Suprapubic skin (tissue), 4 donors: Measurements from ENCODE around the gene GSG1. TPM values are rescaled to one million over a fixed set of nuclear protein-coding genes. Genes with fewer than 3 reads are reported as not detected.

ENCODE experiments used
- DNase-seq, 2 donors: peaks; one replicate each; pipeline ENCODE4 v3.0.0-alpha.2; 2019; ENCODE audit warnings: low spot score in 2 of 2
- H3K27ac ChIP-seq: fragments of 200-600 bp; sonication (generic); one replicate; pipeline ENCODE4 v1.5.1; 2019
- H3K27me3 ChIP-seq: fragments of 200-600 bp; sonication (generic); one replicate; pipeline ENCODE4 v1.5.1; 2019
- H3K36me3 ChIP-seq: fragments of 200-600 bp; sonication (generic); one replicate; pipeline ENCODE4 v1.5.1; 2019
- H3K4me1 ChIP-seq: fragments of 200-600 bp; sonication (generic); one replicate; pipeline ENCODE4 v1.5.1; 2019
- H3K4me3 ChIP-seq: fragments of 200-600 bp; sonication (generic); one replicate; pipeline ENCODE4 v1.5.1; 2019; ENCODE audit warnings: mild to moderate bottlenecking
- H3K9me3 ChIP-seq: fragments of 200-600 bp; sonication (generic); one replicate; pipeline ENCODE4 v1.5.1; 2019
- CTCF ChIP-seq, 2 donors: fragments of 200-600 bp in 1 of 2; fragments of 450-650 bp in 1 of 2; sonication (generic) in 1 of 2; IDR thresholded peaks; one replicate each; pipeline ENCODE4 v1.5.1; 2016 to 2019; ENCODE audit warnings: antibody characterized with exemption in 2 of 2, mild to moderate bottlenecking in 1 of 2, moderate library complexity in 1 of 2
- EP300 ChIP-seq: sonication (generic); formaldehyde crosslinking; IDR thresholded peaks from one replicate; pipeline ENCODE4 v1.6.1; 2017; ENCODE audit warnings: antibody characterized with exemption
- POLR2A ChIP-seq, 2 donors: fragments of 450-650 bp; IDR thresholded peaks; one replicate each; pipeline ENCODE4 v1.6.1; 2017; ENCODE audit warnings: antibody characterized with exemption in 2 of 2, mild to moderate bottlenecking in 2 of 2, moderate library complexity in 2 of 2
- POLR2AphosphoS5 ChIP-seq, 3 donors: sonication (generic); formaldehyde crosslinking; IDR thresholded peaks; one replicate each; pipeline ENCODE4 v1.6.1; 2017; ENCODE audit warnings: antibody characterized with exemption in 3 of 3
- WGBS: methylation state at CpG from one replicate; pipeline ENCODE4 v1.1.5; 2018; 5-methylcytosine and 5-hydroxymethylcytosine counted together
- total RNA-seq, 4 donors: library from RNA; depleted of rRNA; stranded (reverse); fragments of >200 nt; gene quantifications; one replicate each; pipeline ENCODE4 v1.1.0, GENCODE V29; 2016

The GSG1 gene
- total RNA-seq, 4 donors from 2014 or later, result not detected

- no peaks in the 10 kb centered on the region for H3K27me3 ChIP-seq
- H3K4me3 ChIP-seq, result peak overlapping the region; percentile 18
- DNase-seq, result no peak
- 28% methylated on average over 9 of the region's 9 CpGs for WGBS
- no peaks in the 10 kb centered on the region for H3K9me3 ChIP-seq
- H3K4me1 ChIP-seq, result peaks cover 66% of the 10 kb centered on the region
- H3K36me3 ChIP-seq, result no peaks in the 10 kb centered on the region
- no peak for TF ChIP-seq POLR2A (IDR thresholded peaks at IDR 0.05)
- H3K27ac ChIP-seq, result peak overlapping the region; percentile 95
Observed at GRCh38 chr12:13097491-13098011, 5.9 kb downstream of the GSG1 start.

GRCh38 chr12:13095266-13095995 lies 8.0 kb downstream of the GSG1 start:
- no peak overlapping the region for H3K4me3 ChIP-seq
- no peak for DNase-seq
- WGBS, result 86% methylated on average over 8 of the region's 8 CpGs
- no peaks in the 10 kb centered on the region for H3K9me3 ChIP-seq
- H3K4me1 ChIP-seq, result peaks cover 48% of the 10 kb centered on the region
- no peak for TF ChIP-seq POLR2A (IDR thresholded peaks at IDR 0.05)
- TF ChIP-seq CTCF (IDR thresholded peaks at IDR 0.05), result no peak
- H3K27ac ChIP-seq, result no peak overlapping the region
- no peaks in the 10 kb centered on the region for H3K36me3 ChIP-seq
- H3K27me3 ChIP-seq, result no peaks in the 10 kb centered on the region

- H3K27ac ChIP-seq, result no peak overlapping the region
- H3K36me3 ChIP-seq, result no peaks in the 10 kb centered on the region
- no peak for TF ChIP-seq CTCF (IDR thresholded peaks at IDR 0.05)
- no peak for TF ChIP-seq EP300
- no peak for TF ChIP-seq POLR2AphosphoS5 (IDR thresholded peaks at IDR 0.05)
- no peak for TF ChIP-seq POLR2A (IDR thresholded peaks at IDR 0.05)
Observed at GRCh38 chr12:13094367-13094766, 9.1 kb downstream of the GSG1 start.

GRCh38 chr12:13093848-13094220 lies 9.6 kb downstream of the GSG1 start:
- WGBS, result 28% methylated on average over 2 of the region's 2 CpGs
- no peak for DNase-seq
- H3K4me1 ChIP-seq, result peaks cover 32% of the 10 kb centered on the region
- no peak overlapping the region for H3K27ac ChIP-seq
- no peak overlapping the region for H3K4me3 ChIP-seq
- no peaks in the 10 kb centered on the region for H3K9me3 ChIP-seq
- TF ChIP-seq POLR2A (IDR thresholded peaks at IDR 0.05), result no peak
- TF ChIP-seq POLR2AphosphoS5 (IDR thresholded peaks at IDR 0.05), result no peak
- TF ChIP-seq CTCF (IDR thresholded peaks at IDR 0.05), result no peak
- no peak for TF ChIP-seq EP300
- no peaks in the 10 kb centered on the region for H3K36me3 ChIP-seq
- no peaks in the 10 kb centered on the region for H3K27me3 ChIP-seq

More at GRCh38 chr12:13094367-13094766, 9.1 kb downstream of the GSG1 start:
- H3K9me3 ChIP-seq, result no peaks in the 10 kb centered on the region
- H3K4me3 ChIP-seq, result no peak overlapping the region
- peaks cover 37% of the 10 kb centered on the region for H3K4me1 ChIP-seq
- DNase-seq, result no peak
- 56% methylated on average over 3 of the region's 3 CpGs for WGBS
- no peaks in the 10 kb centered on the region for H3K27me3 ChIP-seq

- H3K27me3 ChIP-seq, result no peaks in the 10 kb centered on the region
- H3K9me3 ChIP-seq, result no peaks in the 10 kb centered on the region
- TF ChIP-seq CTCF (IDR thresholded peaks at IDR 0.05) (no peak), POLR2A (IDR thresholded peaks at IDR 0.05) (no peak)
- H3K27ac ChIP-seq, result no peak overlapping the region
- WGBS, result 58% methylated on average over 6 of the region's 7 CpGs
- no peak overlapping the region for H3K4me3 ChIP-seq
- no peak for DNase-seq
- H3K4me1 ChIP-seq, result peaks cover 27% of the 10 kb centered on the region
- H3K36me3 ChIP-seq, result no peaks in the 10 kb centered on the region
Observed at GRCh38 chr12:13093191-13093847, 10.1 kb downstream of the GSG1 start.
